ENCODE results near the gene TRIM74.
"Not testable (repeated sequence)": the region's sequence is repeated elsewhere in the genome, so short reads cannot be mapped to it uniquely, and the experiment has no call there.

TRIM74 gene

GRCh38 chr7:72975656-72976286, 6.5 kb upstream of the TRIM74 start:
- not testable (repeated sequence) for H3K4me1 ChIP-seq; H3K27me3 ChIP-seq (ENCODE audit: control insufficient read depth, insufficient read depth, low read length); H2AFZ ChIP-seq; H3K36me3 ChIP-seq (ENCODE audit: control insufficient read depth, insufficient read depth, low read length); H3K4me3 ChIP-seq (ENCODE audit: low read depth, low read length); H3K79me2 ChIP-seq; H3K9me3 ChIP-seq (ENCODE audit: control insufficient read depth, low read length); H3K4me2 ChIP-seq (ENCODE audit: low read length); H3K9ac ChIP-seq; H3K27ac ChIP-seq

DNA sequence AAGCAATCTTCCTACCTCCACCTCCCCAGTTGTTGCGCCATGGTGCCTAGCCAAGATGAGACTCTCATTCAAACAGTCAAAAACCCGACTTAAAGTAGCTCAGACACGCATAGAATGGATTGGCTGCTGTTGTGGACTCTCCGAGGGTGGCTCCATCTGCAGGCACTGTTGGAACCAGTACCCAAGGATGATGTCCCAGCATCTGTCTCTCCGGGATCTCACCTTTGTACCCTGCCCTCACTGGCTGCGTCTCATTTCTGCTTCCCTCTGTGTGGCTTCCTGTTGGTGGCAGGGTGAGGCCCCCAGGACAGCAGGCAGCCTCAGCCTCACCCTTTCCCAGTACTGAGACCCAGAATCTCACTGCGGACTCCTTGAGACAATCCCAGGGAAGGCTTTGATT, 5.5 kb upstream of the TRIM74 start:
- not testable (repeated sequence) for H3K9me3 ChIP-seq (ENCODE audit: control insufficient read depth, low read length); H3K4me2 ChIP-seq (ENCODE audit: low read length); H2AFZ ChIP-seq; H3K9ac ChIP-seq; H3K27ac ChIP-seq; H3K4me3 ChIP-seq (ENCODE audit: low read depth, low read length); H3K79me2 ChIP-seq; H3K27me3 ChIP-seq (ENCODE audit: control insufficient read depth, insufficient read depth, low read length); H3K36me3 ChIP-seq (ENCODE audit: control insufficient read depth, insufficient read depth, low read length); H3K4me1 ChIP-seq

GRCh38 chr7:72971505-72971904, 2.2 kb upstream of the TRIM74 start:
- not testable (repeated sequence) for H3K4me2 ChIP-seq (ENCODE audit: low read length); H3K9ac ChIP-seq; H3K9me3 ChIP-seq (ENCODE audit: control insufficient read depth, low read length); H3K4me1 ChIP-seq; H3K27ac ChIP-seq; H3K36me3 ChIP-seq (ENCODE audit: control insufficient read depth, insufficient read depth, low read length); H3K27me3 ChIP-seq (ENCODE audit: control insufficient read depth, insufficient read depth, low read length); H2AFZ ChIP-seq; H3K4me3 ChIP-seq (ENCODE audit: low read depth, low read length); H3K79me2 ChIP-seq

- not testable (repeated sequence) for H3K36me3 ChIP-seq (ENCODE audit: control insufficient read depth, insufficient read depth, low read length); H3K27ac ChIP-seq; H3K27me3 ChIP-seq (ENCODE audit: control insufficient read depth, insufficient read depth, low read length); H3K4me2 ChIP-seq (ENCODE audit: low read length); H3K9me3 ChIP-seq (ENCODE audit: control insufficient read depth, low read length); H3K9ac ChIP-seq; H3K79me2 ChIP-seq; H3K4me3 ChIP-seq (ENCODE audit: low read depth, low read length); H3K4me1 ChIP-seq; H2AFZ ChIP-seq
These were observed 422 bp upstream of the TRIM74 start for GRCh38 chr7:72969688-72970087.

DNA sequence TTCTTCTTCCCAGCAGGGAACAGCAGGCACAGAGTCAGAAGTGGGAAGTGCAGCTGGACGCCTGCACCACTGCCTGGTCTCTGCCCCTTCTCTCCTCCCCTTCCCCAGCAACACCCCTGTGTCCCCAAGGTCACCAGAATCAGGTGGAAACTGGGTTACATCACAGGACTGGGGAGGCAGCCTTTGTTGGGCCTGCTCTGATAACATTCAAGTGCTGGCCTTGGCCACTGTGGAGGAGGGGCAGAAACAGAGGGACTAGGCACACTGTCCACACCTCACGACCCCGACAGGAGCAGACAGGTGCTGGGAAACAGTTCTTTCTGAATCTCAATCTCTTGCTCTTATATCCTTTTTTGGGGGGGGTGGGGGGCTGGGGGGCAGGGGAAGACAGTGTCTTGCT, 2.4 kb downstream of the TRIM74 start:
- H3K4me2 ChIP-seq (ENCODE audit: low read length); H3K36me3 ChIP-seq (ENCODE audit: control insufficient read depth, insufficient read depth, low read length); H2AFZ ChIP-seq; H3K79me2 ChIP-seq; H3K4me3 ChIP-seq (ENCODE audit: low read depth, low read length); H3K27ac ChIP-seq; H3K4me1 ChIP-seq; H3K27me3 ChIP-seq (ENCODE audit: control insufficient read depth, insufficient read depth, low read length); H3K9ac ChIP-seq; H3K9me3 ChIP-seq (ENCODE audit: control insufficient read depth, low read length): not testable (repeated sequence)

DNA sequence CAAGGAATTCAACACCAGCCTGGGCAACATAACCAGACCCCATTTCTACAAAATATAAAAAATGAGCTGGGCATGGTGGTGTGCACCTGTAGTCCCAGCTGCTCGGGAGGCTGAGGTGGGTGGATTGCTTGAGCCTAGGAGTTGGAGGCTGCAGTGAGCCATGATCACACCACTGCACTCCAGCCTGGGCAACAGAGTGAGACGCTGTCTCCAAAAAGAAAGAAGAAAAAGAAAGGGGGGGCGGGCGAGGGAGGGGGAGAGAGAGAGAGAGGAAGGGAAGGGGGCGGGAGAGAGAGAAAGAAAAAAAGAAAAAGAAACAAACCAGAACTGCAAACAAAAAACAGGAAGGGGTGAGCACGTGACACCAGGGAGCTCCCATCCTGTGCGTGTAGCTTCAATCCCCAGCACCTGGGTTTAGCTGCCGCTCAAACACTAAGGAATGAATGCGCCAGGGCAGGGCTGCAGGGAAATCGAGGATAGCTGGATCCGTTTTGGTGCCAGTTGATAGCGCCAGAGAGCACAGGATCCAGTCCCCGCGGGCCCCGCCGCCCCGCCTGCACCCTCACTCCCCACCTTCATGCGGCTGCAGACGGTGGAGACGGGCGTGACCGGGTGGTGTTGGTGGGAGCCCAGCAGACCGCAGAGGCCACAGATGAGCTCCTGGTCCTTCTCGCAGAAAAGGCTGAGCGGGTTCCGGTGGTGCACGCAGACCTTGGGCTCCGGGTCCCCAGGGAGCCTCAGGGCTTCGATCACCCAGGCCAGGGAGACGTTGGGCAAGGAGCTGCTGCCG, 3.9 kb downstream of the TRIM74 start:
- H3K9me3 ChIP-seq (ENCODE audit: control insufficient read depth, low read length); H3K27ac ChIP-seq; H3K4me1 ChIP-seq; H3K9ac ChIP-seq; H3K4me2 ChIP-seq (ENCODE audit: low read length); H3K4me3 ChIP-seq (ENCODE audit: low read depth, low read length); H3K27me3 ChIP-seq (ENCODE audit: control insufficient read depth, insufficient read depth, low read length); H2AFZ ChIP-seq; H3K79me2 ChIP-seq; H3K36me3 ChIP-seq (ENCODE audit: control insufficient read depth, insufficient read depth, low read length): not testable (repeated sequence)

DNA sequence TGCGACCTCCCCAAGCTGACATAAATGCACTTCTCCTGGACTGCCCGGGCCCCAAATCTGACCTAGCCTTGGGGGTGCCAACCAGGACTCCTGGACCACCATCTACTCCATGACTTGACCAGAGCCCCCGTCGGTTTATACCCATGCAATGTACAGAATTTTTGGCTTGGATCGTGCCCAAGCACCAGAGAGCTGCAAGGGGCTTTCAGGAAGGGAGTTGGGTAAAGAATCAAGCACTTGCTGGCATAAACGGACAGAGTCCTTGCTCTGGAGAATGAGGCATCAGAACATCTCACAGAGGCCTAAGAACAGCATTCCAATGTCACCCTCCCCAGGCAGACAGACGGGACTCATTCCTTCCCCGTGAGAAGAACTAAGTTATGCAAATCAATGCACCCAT, 6.2 kb downstream of the TRIM74 start:
- not testable (repeated sequence) for H3K27me3 ChIP-seq (ENCODE audit: control insufficient read depth, insufficient read depth, low read length); H2AFZ ChIP-seq; H3K27ac ChIP-seq; H3K36me3 ChIP-seq (ENCODE audit: control insufficient read depth, insufficient read depth, low read length); H3K4me2 ChIP-seq (ENCODE audit: low read length); H3K9me3 ChIP-seq (ENCODE audit: control insufficient read depth, low read length); H3K4me3 ChIP-seq (ENCODE audit: low read depth, low read length); H3K4me1 ChIP-seq; H3K79me2 ChIP-seq; H3K9ac ChIP-seq

DNA sequence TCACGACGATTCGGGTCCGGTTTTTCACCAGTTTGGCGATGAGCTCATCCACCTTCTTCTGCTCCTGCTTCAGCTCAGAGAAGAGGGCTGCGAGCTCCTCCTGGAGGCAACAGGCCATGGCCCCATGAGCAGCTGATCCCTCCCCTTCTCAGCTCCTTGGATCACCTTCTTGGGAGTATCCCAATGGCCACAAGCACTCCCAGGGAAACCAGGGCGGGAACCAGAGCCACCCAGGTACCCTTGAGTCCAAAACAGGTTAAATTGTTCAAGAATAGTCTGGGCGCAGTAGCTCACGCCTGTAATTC, 8.0 kb downstream of the TRIM74 start:
- not testable (repeated sequence) for H3K27ac ChIP-seq; H2AFZ ChIP-seq; H3K27me3 ChIP-seq (ENCODE audit: control insufficient read depth, insufficient read depth, low read length); H3K4me3 ChIP-seq (ENCODE audit: low read depth, low read length); H3K9me3 ChIP-seq (ENCODE audit: control insufficient read depth, low read length); H3K79me2 ChIP-seq; H3K4me2 ChIP-seq (ENCODE audit: low read length); H3K9ac ChIP-seq; H3K4me1 ChIP-seq; H3K36me3 ChIP-seq (ENCODE audit: control insufficient read depth, insufficient read depth, low read length)

- not testable (repeated sequence) for H3K9ac ChIP-seq; H3K4me3 ChIP-seq (ENCODE audit: low read depth, low read length); H3K4me1 ChIP-seq; H3K9me3 ChIP-seq (ENCODE audit: control insufficient read depth, low read length); H3K79me2 ChIP-seq; H2AFZ ChIP-seq; H3K27ac ChIP-seq; H3K36me3 ChIP-seq (ENCODE audit: control insufficient read depth, insufficient read depth, low read length); H3K27me3 ChIP-seq (ENCODE audit: control insufficient read depth, insufficient read depth, low read length); H3K4me2 ChIP-seq (ENCODE audit: low read length)
These were observed 8.5 kb downstream of the TRIM74 start for GRCh38 chr7:72960626-72961345.

- H3K27ac ChIP-seq; H3K9ac ChIP-seq; H3K36me3 ChIP-seq (ENCODE audit: control insufficient read depth, insufficient read depth, low read length); H3K4me3 ChIP-seq (ENCODE audit: low read depth, low read length); H2AFZ ChIP-seq; H3K9me3 ChIP-seq (ENCODE audit: control insufficient read depth, low read length); H3K79me2 ChIP-seq; H3K4me2 ChIP-seq (ENCODE audit: low read length); H3K4me1 ChIP-seq; H3K27me3 ChIP-seq (ENCODE audit: control insufficient read depth, insufficient read depth, low read length): not testable (repeated sequence)
These were observed 9.2 kb downstream of the TRIM74 start for GRCh38 chr7:72960029-72960428.

DNA sequence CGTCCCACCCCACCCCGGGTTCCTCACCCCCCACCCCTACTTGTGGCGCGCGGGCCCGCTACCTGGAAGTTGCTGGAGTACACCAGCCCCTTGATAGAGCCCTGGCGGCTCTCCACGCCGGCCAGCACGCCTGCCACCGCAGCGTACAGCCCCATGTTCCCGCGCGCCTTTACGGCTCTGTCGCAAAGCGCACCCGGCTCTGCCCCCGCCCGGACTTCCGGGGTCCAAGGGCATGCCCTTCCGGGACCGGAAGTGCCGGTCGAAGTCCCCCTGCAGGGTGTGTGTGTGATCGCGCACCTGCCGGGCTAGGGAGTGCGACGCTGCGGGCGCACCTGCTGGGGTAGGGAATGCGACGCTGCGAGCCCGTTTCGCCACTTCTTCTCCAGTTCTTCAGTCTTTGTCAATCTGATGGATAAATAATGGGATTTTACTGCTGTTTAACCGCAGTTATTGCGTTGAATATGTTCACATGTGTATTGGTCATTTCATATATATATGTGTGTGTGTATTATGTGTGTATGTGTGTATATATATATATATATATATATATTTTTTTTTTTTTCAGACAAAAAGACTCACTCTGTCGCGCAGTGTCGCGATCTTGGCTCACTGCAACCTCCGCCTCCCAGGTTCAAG, 14.6 kb downstream of the TRIM74 start:
- H3K79me2 ChIP-seq; H3K27me3 ChIP-seq (ENCODE audit: control insufficient read depth, insufficient read depth, low read length); H3K4me1 ChIP-seq; H3K9ac ChIP-seq; H3K4me2 ChIP-seq (ENCODE audit: low read length); H3K27ac ChIP-seq; H3K4me3 ChIP-seq (ENCODE audit: low read depth, low read length); H3K9me3 ChIP-seq (ENCODE audit: control insufficient read depth, low read length); H2AFZ ChIP-seq; H3K36me3 ChIP-seq (ENCODE audit: control insufficient read depth, insufficient read depth, low read length): not testable (repeated sequence)

All from parathyroid adenoma (tissue), 2 donors.